ENCODE measurements around the gene PCMT1. TPM values are rescaled to one million over a fixed set of nuclear protein-coding genes. Genes with fewer than 3 reads are reported as not detected.
"Not testable (repeated sequence)": the region's sequence is repeated elsewhere in the genome, so short reads cannot be mapped to it uniquely, and the experiment has no call there.

Gene PCMT1
- total RNA-seq, 4 donors from 2014 or later = 62.2 to 133 (median 77.9) TPM

GRCh38 chr6:149852180-149852579, 102.6 kb downstream of the PCMT1 start:
- Histone ChIP-seq H3K27me3 (no peaks in the 10 kb centered on the region), H3K4me1 (peaks cover 17 to 46% of the 10 kb centered on the region in 2 donors), H3K4me3 (replicated peaks in 1 of 3) (no peak overlapping the region), H3K36me3 (no peaks in the 10 kb centered on the region), H3K27ac (peak overlapping the region; percentile 28 to 53 (median 38)), H3K9me3 (no peaks in the 10 kb centered on the region)
- DNase-seq = peak; percentile 73 to 76
- no peak for TF ChIP-seq CTCF (IDR thresholded peaks at IDR 0.05)
- no peak for TF ChIP-seq POLR2A (IDR thresholded peaks at IDR 0.05)
- WGBS, 2 donors = 8 to 20% methylated on average over 4 to 6 of the region's 6 CpGs
- intact Hi-C loops (cut with DNase I) = no loop called here

GRCh38 chr6:149852881-149853280, 103.3 kb downstream of the PCMT1 start:
- peak overlapping the region in 1 of 3 donors; percentile 17 for H3K27ac ChIP-seq
- H3K36me3 ChIP-seq = no peaks in the 10 kb centered on the region
- DNase-seq = no peak
- intact Hi-C loops (cut with DNase I) = no loop called here
- no peaks in the 10 kb centered on the region for H3K9me3 ChIP-seq
- WGBS, 2 donors = 90 to 92% methylated on average over 12 of the region's 12 CpGs
- H3K27me3 ChIP-seq = no peaks in the 10 kb centered on the region
- H3K4me1 ChIP-seq = peaks cover 14 to 39% of the 10 kb centered on the region in 2 donors
- TF ChIP-seq POLR2A (IDR thresholded peaks at IDR 0.05) = no peak
- no peak for TF ChIP-seq CTCF (IDR thresholded peaks at IDR 0.05)
- H3K4me3 ChIP-seq (replicated peaks in 1 of 3) = no peak overlapping the region

- intact Hi-C loops (cut with DNase I); H3K27ac ChIP-seq; H3K27me3 ChIP-seq; DNase-seq; H3K36me3 ChIP-seq; H3K9me3 ChIP-seq; H3K4me3 ChIP-seq (replicated peaks in 1 of 3): not testable (repeated sequence)
- WGBS, 2 donors = 92 to 96% methylated on average over 4 of the region's 4 CpGs
- H3K4me1 ChIP-seq = peaks cover 14 to 39% of the 10 kb centered on the region in 2 donors
Measured at GRCh38 chr6:149854017-149854416, 104.5 kb downstream of the PCMT1 start.

GRCh38 chr6:149854532-149854931, 105.0 kb downstream of the PCMT1 start:
- WGBS, 2 donors = 52 to 56% methylated on average over 6 of the region's 6 CpGs
- no peaks in the 10 kb centered on the region for H3K9me3 ChIP-seq
- H3K36me3 ChIP-seq = no peaks in the 10 kb centered on the region
- no peaks in the 10 kb centered on the region for H3K27me3 ChIP-seq
- H3K4me1 ChIP-seq = peaks cover 14 to 39% of the 10 kb centered on the region in 2 donors
- no peak overlapping the region for H3K4me3 ChIP-seq (replicated peaks in 1 of 3)
- DNase-seq = peak; percentile 51 to 72
- no peak overlapping the region for H3K27ac ChIP-seq
- TF ChIP-seq POLR2A (IDR thresholded peaks at IDR 0.05) = no peak
- no peak for TF ChIP-seq CTCF (IDR thresholded peaks at IDR 0.05)
- intact Hi-C loops (cut with DNase I) = no loop called here

GRCh38 chr6:149855040-149855654, 105.6 kb downstream of the PCMT1 start:
- TF ChIP-seq CTCF (IDR thresholded peaks at IDR 0.05) (no peak), POLR2A (IDR thresholded peaks at IDR 0.05) (no peak)

More at GRCh38 chr6:149855040-149855654, 105.6 kb downstream of the PCMT1 start:
- Histone ChIP-seq H3K9me3 (no peaks in the 10 kb centered on the region), H3K36me3 (no peaks in the 10 kb centered on the region), H3K4me3 (replicated peaks in 1 of 3) (no peak overlapping the region), H3K27me3 (no peaks in the 10 kb centered on the region), H3K4me1 (peaks cover 14 to 39% of the 10 kb centered on the region in 2 donors), H3K27ac (peak overlapping the region in 1 of 3 donors; percentile 18)
- DNase-seq = no peak
- intact Hi-C loops (cut with DNase I) = no loop called here
- 77 to 88% methylated on average over 5 of the region's 5 CpGs for WGBS, 2 donors

All from thyroid gland (tissue), 4 donors.